Measurements from ENCODE around the gene INO80B.

Gene INO80B

DNA sequence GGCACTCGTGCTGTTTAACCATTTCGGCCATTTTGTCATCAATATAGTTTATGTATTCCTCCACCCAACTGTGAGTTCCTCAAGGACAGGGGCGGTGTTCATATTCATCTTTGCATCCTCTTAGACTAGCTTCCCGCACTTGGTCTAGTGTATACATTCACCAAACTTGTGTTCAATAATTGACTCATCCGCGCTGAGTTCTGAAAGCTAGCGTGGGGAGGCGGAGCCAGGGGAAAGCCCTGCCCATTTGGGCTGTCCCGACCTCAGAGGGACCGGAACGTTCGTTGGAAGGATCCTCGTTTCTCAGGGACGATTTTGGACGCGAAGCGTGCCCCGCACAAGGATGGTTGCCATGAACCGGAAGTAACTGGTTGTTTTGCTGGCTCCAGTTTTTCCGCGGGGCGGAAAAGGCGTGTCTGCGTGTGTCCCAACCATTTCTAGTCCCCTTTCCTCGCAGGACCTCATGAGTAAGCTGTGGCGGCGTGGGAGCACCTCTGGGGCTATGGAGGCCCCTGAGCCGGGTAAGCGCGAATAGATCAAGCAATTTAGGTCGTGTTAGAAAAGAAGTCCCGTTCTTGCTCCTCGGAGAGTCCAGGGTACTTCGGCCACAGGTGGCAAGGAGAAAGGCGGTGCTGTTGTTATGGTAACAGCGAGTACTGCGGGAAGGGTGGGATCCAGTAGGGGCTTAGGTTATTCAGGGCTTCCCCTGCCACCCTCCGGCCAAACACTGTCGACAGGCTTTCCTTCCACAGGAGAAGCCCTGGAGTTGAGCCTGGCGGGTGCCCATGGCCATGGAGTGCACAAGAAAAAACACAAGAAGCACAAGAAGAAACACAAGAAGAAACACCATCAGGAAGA, at the start of gene INO80B:
Gene INO80B, plus strand, starts transcription at position 434 of the 858 bp plus-strand sequence. Its CDS starts 30 bp downstream, at position 464.
- ATAC-seq (ENCODE audit: low read depth), result peak; percentile 36
- no peaks in the 10 kb centered on the region for H3K27me3 Mint-ChIP-seq
- peaks cover 41% of the 10 kb centered on the region for H3K4me1 Mint-ChIP-seq

DNA sequence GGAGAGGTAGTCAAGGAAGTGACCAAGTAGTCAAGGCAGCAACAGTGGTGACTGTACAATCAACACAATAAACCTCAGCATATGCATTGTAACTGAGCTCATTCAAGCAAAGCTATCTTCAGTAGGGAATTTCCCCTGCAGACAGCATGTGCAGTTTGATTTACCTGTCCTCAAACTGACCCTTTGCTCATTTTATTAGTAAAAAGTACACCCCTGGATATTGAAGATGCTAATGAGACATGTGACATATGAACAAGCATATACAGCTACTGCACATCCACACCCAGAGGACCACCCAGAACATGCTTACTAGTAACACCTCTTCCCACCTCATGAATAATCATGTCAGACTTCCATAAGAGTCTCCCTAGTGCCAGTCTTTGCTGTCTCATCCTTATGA, 48.9 kb upstream of the INO80B start:
- Mint-ChIP-seq H3K27ac (peak overlapping the region; percentile 51), H3K27me3 (peaks cover 3% of the 10 kb centered on the region), H3K4me3 (no peak overlapping the region), H3K4me1 (peaks cover 7% of the 10 kb centered on the region), H3K9me3 (no peaks in the 10 kb centered on the region), H3K36me3 (peaks cover 2% of the 10 kb centered on the region)
- DNase-seq (ENCODE audit: low spot score in 2 of 2) (no peak), ATAC-seq (ENCODE audit: low read depth) (peak; percentile 97)

More for the DNA sequence above, at the start of gene INO80B:
- peaks cover 5% of the 10 kb centered on the region for H3K36me3 Mint-ChIP-seq
- peak; percentile 97 for DNase-seq (ENCODE audit: low spot score in 2 of 2)
- H3K9me3 Mint-ChIP-seq, result no peaks in the 10 kb centered on the region
- H3K4me3 Mint-ChIP-seq, result peak within 1 kb of the TSS; percentile 96
- peak within 1 kb of the TSS; percentile 99 for H3K27ac Mint-ChIP-seq

DNA sequence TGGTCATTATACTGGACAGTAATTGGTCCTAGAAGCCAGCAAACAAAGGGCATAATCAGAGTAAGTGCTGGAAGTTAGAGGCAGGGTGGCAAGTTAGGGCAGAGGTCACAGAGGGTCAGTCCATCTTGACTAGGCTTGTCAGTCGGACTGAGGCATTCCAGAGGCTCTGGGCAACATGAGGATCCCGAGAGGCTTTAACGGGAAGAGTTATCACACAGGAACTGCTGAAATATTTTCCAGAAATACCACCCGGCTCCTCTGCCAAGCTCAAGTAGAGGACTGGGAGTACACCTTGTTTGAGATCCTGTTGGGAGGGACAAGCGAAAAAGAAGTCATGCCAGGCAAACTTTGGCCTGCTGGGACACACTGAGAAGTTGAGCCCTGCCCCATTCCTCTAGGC, 47.2 kb upstream of the INO80B start:
- peak overlapping the region; percentile 39 for H3K27ac Mint-ChIP-seq
- H3K4me1 Mint-ChIP-seq, result peaks cover 7% of the 10 kb centered on the region
- no peak overlapping the region for H3K4me3 Mint-ChIP-seq

DNA sequence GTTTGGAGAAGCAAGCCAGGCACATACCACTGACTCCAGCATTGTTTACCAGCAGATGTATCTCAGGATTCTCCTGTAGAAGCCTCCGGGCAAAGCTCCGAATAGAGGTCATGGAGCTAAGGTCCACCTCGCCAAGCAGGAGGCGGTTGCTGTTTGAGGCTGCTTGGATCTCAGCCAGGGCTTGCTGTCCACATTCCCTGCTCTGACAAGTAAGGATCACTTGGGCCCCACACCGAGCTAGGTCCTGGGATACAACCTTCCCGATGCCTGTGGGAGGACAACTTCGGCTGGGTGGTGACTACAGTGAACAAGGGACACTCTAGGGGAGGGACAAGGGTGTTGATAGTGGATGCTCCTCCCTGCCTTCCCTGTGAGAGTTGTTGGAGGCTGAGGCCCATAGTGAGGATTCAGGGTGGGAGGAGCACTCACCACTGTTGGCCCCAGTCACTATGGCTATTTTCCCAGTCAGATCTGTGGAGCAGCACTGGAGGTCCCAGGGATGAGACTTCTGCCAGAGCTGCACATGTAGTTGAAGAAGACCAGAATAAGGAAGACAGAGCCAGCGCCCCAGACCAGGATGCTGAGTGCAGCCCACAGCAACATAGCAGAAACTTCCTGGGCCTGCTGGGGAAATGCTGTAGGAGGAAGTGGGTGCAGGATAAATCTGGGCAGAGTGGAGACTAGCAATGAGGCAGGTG, 41.7 kb upstream of the INO80B start:
- DNase-seq (ENCODE audit: low spot score in 2 of 2), result no peak
- peak overlapping the region; percentile 36 for H3K27ac Mint-ChIP-seq
- no peak for ATAC-seq (ENCODE audit: low read depth)
- no peak overlapping the region for H3K4me3 Mint-ChIP-seq
- peaks cover 3% of the 10 kb centered on the region for H3K27me3 Mint-ChIP-seq
- no peaks in the 10 kb centered on the region for H3K9me3 Mint-ChIP-seq
- H3K36me3 Mint-ChIP-seq, result peaks cover 2% of the 10 kb centered on the region
- peaks cover 18% of the 10 kb centered on the region for H3K4me1 Mint-ChIP-seq

More for the DNA sequence above, 47.2 kb upstream of the INO80B start:
- Mint-ChIP-seq H3K27me3 (peaks cover 3% of the 10 kb centered on the region), H3K36me3 (peaks cover 2% of the 10 kb centered on the region), H3K9me3 (no peaks in the 10 kb centered on the region)
- ATAC-seq (ENCODE audit: low read depth) (no peak), DNase-seq (ENCODE audit: low spot score in 2 of 2) (no peak)

DNA sequence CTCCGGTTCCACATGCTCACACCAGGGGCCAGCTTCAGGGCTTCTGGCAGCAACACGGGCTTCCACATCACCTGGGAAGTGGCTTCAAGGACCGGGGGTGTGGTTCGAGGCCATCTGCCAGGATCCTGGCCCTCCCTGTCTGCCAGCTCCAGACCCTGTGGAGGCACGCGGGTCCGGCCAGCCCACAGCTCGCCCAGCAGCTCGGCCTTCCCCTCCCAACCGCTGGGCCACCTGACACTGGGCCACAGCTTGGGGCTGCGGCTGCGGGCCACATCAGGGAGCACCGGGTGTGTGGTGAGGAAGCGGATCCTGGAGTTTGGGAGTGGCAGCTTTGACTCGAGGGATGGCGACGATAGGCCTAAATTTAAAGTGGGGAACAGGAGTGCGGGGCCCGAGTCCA, 40.4 kb upstream of the INO80B start:
- DNase-seq (ENCODE audit: low spot score in 2 of 2) (no peak), ATAC-seq (ENCODE audit: low read depth) (no peak)
- H3K27ac Mint-ChIP-seq, result peak overlapping the region; percentile 35
- peaks cover 18% of the 10 kb centered on the region for H3K4me1 Mint-ChIP-seq
- no peaks in the 10 kb centered on the region for H3K27me3 Mint-ChIP-seq
- no peaks in the 10 kb centered on the region for H3K9me3 Mint-ChIP-seq
- no peaks in the 10 kb centered on the region for H3K36me3 Mint-ChIP-seq
- H3K4me3 Mint-ChIP-seq, result peak overlapping the region; percentile 82

DNA sequence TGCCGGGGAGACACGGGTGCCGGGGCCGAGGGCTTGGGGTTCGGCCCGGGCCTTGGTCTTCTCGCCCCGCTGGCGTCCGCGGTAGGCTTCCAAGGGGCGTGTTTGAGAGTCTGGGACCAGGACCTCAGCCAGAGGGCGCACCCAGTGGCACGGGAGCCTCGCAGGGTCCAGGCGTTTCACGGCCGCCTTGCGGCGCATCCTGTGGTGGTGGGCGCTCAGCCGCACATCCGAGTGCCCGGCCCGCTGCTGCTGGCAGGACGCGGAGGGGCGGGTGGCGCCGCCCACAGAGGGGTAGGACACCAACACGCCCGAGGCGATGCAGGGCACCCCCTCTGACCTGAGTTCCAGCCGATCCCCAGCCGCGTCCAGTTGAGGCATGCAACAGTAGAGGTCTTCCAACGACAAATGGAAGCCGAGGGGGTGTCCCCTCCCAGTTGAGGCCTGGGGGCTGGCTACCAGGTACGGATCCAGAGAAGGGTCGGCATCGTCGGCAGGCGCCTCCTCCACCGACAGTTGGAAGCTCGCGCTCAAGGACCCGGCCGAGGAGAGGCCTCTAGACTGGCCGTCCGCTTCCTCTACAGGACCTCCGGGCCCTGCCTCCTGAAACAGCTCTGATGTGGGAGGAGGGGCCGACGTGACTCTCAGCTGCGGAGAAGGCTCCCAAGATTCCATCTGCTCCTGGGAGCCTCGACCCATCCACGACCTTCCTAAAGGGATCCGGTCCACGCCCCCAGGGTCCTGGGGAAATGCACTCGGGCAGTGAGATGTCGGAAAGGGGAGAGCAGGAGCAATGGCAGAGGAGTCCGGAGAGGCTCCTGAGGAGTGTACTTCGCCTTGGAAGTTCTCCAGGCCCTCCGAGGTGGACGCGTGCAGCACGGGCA, 39.8 kb upstream of the INO80B start:
- Mint-ChIP-seq H3K9me3 (no peaks in the 10 kb centered on the region), H3K27ac (peak overlapping the region; percentile 20), H3K36me3 (no peaks in the 10 kb centered on the region), H3K4me3 (peak overlapping the region; percentile 82), H3K27me3 (no peaks in the 10 kb centered on the region), H3K4me1 (peaks cover 18% of the 10 kb centered on the region)
- ATAC-seq (ENCODE audit: low read depth), result peak; percentile 59
- peak in 1 of 2 donors; percentile 42 for DNase-seq (ENCODE audit: low spot score in 2 of 2)

DNA sequence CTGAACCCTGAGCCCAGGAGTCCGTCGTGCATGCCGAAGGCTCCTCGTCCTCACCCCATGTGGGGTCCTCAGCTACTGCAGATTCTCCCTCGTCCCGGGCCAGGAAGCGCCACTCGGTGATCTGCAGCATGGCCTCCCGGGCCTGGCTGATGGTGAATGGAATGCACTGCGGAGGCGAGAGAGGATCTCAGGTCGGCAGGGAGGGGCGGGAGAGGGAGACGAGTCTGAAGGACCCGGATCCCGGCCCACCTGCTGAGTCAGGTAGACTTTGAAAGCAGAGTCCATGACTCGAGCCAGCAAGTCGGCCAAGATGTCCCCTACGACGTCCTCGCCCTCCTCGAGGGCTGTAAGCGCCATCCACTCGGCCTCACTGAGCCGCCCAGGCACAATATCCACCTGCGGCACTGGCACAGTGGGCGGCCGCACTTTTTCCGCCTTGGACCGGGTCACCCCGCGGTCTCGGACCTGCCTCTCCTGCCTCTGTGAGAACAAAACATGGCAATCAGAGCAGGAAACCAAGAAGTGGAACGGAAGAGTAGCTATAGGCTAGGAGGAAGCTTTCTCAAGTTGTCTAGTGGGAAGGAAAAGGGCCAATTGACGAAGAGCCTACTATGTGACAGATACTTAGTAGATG, 39.0 kb upstream of the INO80B start:
- no peaks in the 10 kb centered on the region for H3K27me3 Mint-ChIP-seq
- H3K9me3 Mint-ChIP-seq, result no peaks in the 10 kb centered on the region
- H3K4me3 Mint-ChIP-seq, result peak overlapping the region; percentile 82
- no peak for DNase-seq (ENCODE audit: low spot score in 2 of 2)
- H3K4me1 Mint-ChIP-seq, result peaks cover 22% of the 10 kb centered on the region
- no peaks in the 10 kb centered on the region for H3K36me3 Mint-ChIP-seq
- H3K27ac Mint-ChIP-seq, result peak overlapping the region; percentile 20
- ATAC-seq (ENCODE audit: low read depth), result no peak

DNA sequence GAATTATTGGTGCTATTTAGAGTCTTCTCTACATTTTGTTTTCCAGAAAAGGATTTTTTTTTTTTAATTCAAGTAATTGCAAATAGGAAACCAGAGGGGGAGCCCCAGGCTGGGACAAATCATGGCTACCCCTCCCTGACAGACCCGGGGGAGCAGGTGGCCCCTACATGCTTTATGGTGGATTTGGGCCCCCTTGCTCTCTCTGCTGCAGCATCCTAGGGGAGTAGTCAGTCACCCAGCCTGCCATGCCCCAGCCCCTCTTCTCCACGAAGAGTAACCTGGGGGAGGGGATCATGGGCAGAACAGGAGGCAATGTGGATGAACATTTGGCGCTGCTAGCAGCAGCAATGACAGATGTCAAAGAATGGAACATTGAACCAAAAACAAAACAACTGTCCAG, 38.1 kb upstream of the INO80B start:
- DNase-seq (ENCODE audit: low spot score in 2 of 2), result no peak
- no peak for ATAC-seq (ENCODE audit: low read depth)
- H3K27me3 Mint-ChIP-seq, result no peaks in the 10 kb centered on the region
- no peaks in the 10 kb centered on the region for H3K36me3 Mint-ChIP-seq
- no peak overlapping the region for H3K4me3 Mint-ChIP-seq
- H3K27ac Mint-ChIP-seq, result no peak overlapping the region
- H3K9me3 Mint-ChIP-seq, result no peaks in the 10 kb centered on the region
- peaks cover 25% of the 10 kb centered on the region for H3K4me1 Mint-ChIP-seq

DNA sequence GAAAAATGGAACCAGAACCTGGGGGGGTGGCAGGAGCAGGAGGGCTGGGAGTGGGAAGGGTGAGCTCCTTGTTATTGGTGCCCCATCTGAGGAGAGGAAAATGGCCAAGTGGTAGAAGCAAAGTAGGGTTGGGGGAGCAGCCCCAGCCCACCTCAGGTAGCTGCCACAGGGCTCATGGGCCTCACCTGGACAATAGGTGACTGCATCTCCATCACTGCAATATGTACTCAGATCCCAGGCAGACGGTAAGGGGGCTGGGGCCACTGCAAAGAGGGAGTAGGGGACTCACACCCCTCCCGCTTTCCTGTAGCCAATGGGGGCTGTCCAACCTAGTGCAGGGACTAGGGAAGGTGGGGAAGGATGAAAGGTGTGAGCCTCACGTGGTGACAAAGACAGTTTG, 37.7 kb upstream of the INO80B start:
- Mint-ChIP-seq H3K4me3 (no peak overlapping the region), H3K27ac (peak overlapping the region; percentile 45), H3K36me3 (no peaks in the 10 kb centered on the region), H3K4me1 (peaks cover 25% of the 10 kb centered on the region), H3K9me3 (no peaks in the 10 kb centered on the region), H3K27me3 (no peaks in the 10 kb centered on the region)
- DNase-seq (ENCODE audit: low spot score in 2 of 2) (no peak), ATAC-seq (ENCODE audit: low read depth) (no peak)

DNA sequence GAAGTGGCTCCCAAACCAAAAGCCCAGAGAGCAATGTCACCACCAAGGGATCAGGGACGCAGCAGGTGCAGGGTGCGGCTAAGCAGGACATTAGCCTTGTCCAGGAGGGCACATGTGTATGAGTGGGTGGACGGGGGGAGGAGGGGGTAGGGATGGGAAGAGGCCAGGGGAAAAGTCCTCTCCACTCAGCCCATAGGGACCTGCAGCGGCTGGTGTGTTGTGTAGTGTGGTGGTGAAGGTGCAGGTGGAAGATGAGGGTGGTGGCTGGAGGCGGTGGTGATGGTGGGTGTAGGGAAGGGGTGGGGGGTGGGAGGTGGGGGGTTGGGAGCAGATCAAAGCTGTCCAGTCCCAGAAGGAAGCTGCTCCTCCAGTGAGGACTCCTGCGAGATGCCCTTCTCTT, 37.1 kb upstream of the INO80B start:
- no peak for DNase-seq (ENCODE audit: low spot score in 2 of 2)
- Mint-ChIP-seq H3K27me3 (no peaks in the 10 kb centered on the region), H3K27ac (peak overlapping the region; percentile 45), H3K4me1 (peaks cover 26% of the 10 kb centered on the region), H3K4me3 (no peak overlapping the region), H3K36me3 (no peaks in the 10 kb centered on the region), H3K9me3 (no peaks in the 10 kb centered on the region)
- ATAC-seq (ENCODE audit: low read depth), result no peak

DNA sequence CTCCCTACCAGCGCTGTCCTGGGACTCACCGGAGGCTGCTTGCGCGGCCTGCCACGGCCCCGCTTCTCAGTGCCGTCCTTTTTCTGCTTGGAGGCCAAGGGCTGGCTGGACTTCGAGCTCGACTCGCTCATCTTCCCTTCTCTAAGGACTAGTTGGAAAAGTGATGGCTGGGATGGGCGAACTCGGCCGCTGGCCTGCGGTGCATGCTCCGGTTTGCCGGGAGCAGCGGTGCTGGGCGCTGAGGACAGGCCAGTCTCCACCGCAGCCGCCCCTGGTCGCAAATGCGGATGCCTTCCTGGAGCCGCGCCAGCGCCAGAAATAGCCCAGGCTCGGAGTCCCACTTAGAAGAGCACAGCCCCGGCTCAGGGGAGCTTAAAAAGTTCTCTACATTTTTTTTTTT, 36.6 kb upstream of the INO80B start:
- H3K27ac Mint-ChIP-seq, result peak overlapping the region; percentile 45
- no peak for ATAC-seq (ENCODE audit: low read depth)

DNA sequence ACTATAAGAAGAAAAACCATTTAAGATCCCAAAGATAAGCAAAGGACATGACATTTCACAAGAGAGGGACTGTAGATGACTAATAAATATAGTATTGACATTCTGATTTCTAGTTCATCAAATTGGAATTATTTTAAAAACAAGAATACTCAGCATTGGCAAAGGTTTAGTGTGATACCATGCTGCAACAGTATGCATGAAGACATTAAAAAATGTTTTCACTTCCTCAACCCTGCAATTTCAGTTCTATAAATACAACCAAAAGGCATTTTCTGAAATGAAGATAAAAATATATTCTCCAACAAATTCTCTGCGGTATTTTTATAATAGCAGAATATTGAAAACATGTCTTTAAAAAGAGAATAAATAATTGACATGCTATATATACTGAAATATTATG, 35.5 kb upstream of the INO80B start:
- H3K27me3 Mint-ChIP-seq, result no peaks in the 10 kb centered on the region
- no peak for ATAC-seq (ENCODE audit: low read depth)

More for the DNA sequence above, 36.6 kb upstream of the INO80B start:
- no peaks in the 10 kb centered on the region for H3K36me3 Mint-ChIP-seq
- H3K27me3 Mint-ChIP-seq, result no peaks in the 10 kb centered on the region
- no peak for DNase-seq (ENCODE audit: low spot score in 2 of 2)
- H3K4me3 Mint-ChIP-seq, result no peak overlapping the region
- peaks cover 27% of the 10 kb centered on the region for H3K4me1 Mint-ChIP-seq
- no peaks in the 10 kb centered on the region for H3K9me3 Mint-ChIP-seq

DNA sequence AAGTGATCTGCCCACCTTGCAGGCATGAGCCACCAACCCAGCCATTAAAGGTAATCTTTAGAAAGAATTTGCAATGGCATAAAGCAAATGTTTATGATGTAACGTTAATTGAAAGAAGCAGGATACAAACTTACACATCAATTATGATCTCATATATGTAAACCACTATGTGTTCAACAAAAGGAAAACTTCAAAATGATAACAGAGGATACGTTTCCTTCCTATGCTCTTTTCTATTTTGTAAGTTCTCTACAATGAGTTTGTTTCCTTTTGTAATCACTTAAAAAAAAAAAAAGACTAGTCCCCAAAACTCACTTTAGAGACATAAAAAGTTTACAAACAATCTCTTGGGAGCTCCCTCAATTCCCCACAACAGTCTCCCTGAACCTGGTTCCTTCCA, 34.9 kb upstream of the INO80B start:
- no peaks in the 10 kb centered on the region for H3K36me3 Mint-ChIP-seq
- peaks cover 20% of the 10 kb centered on the region for H3K4me1 Mint-ChIP-seq
- H3K4me3 Mint-ChIP-seq, result peak overlapping the region; percentile 40
- no peaks in the 10 kb centered on the region for H3K27me3 Mint-ChIP-seq
- ATAC-seq (ENCODE audit: low read depth) (no peak), DNase-seq (ENCODE audit: low spot score in 2 of 2) (no peak)
- H3K27ac Mint-ChIP-seq, result peak overlapping the region; percentile 56
- no peaks in the 10 kb centered on the region for H3K9me3 Mint-ChIP-seq

More for the DNA sequence above, 35.5 kb upstream of the INO80B start:
- no peak overlapping the region for H3K27ac Mint-ChIP-seq
- H3K4me1 Mint-ChIP-seq, result peaks cover 23% of the 10 kb centered on the region
- no peaks in the 10 kb centered on the region for H3K9me3 Mint-ChIP-seq
- H3K36me3 Mint-ChIP-seq, result no peaks in the 10 kb centered on the region
- no peak for DNase-seq (ENCODE audit: low spot score in 2 of 2)
- H3K4me3 Mint-ChIP-seq, result no peak overlapping the region
